K562 (cell line): ENCODE results near the gene PCP2.

Experiments used
- CTCF ChIP-seq, 3 experiments: IDR thresholded peaks in 2 of 3; conservative IDR thresholded peaks in 1 of 3; 2 replicates each; pipeline ENCODE4 v1.5.1; 2011 to 2012; ENCODE audit warnings: low read length in 3 of 3, mild to moderate bottlenecking in 3 of 3, control low read depth in 2 of 3, improper control_type of control experiment in 1 of 3, inconsistent platforms in 1 of 3, low read depth in 1 of 3, mixed read lengths in 1 of 3, moderate library complexity in 1 of 3; ENCODE audit not compliant: insufficient read depth in 2 of 3
- MAFK ChIP-seq: IDR thresholded peaks from 2 replicates; pipeline ENCODE4 v1.6.1; 2011; ENCODE audit warnings: low read length, improper control_type of control experiment
- MCM3 ChIP-seq: fragments of 450-650 bp; IDR thresholded peaks from 2 replicates; pipeline ENCODE4 v1.6.1; 2016
- RBM17 ChIP-seq: fragments of 200-400 bp; formaldehyde crosslinking; IDR thresholded peaks from 2 replicates; pipeline ENCODE4 v1.6.1; 2017; ENCODE audit warnings: low read depth, mild to moderate bottlenecking, low read length, borderline replicate concordance
- RUNX1 ChIP-seq: sonication (generic); IDR thresholded peaks from 2 replicates; pipeline ENCODE4 v1.6.1; 2016; ENCODE audit warnings: antibody characterized with exemption, low read depth

GRCh38 chr19:7611541-7612279 lies 21.8 kb downstream of the PCP2 start:
- no peak for TF ChIP-seq MAFK
- no peak for TF ChIP-seq RUNX1
- no peak for TF ChIP-seq RBM17
- TF ChIP-seq CTCF (IDR thresholded peaks at IDR 0.05 in 2 of 3, conservative IDR thresholded peaks at IDR 0.05 in 1 of 3; ENCODE audit: insufficient read depth in 2 of 3, low read depth in 1 of 3, low read length in 3 of 3): no peak
- no peak for TF ChIP-seq MCM3
